ENCODE data around the gene DNAH14.

GRCh38 chr1:225413708-225414375, 484.4 kb downstream of the DNAH14 start:
- TF ChIP-seq CTCF (IDR thresholded peaks at IDR 0.05; ENCODE audit: poor library complexity): no peak
- TF ChIP-seq EZH2phosphoT487 (IDR thresholded peaks at IDR 0.05; ENCODE audit: low read depth, severe bottlenecking, unreplicated experiment): no peak
- no peak for TF ChIP-seq EZH2 (IDR thresholded peaks at IDR 0.05; ENCODE audit: borderline replicate concordance)
